ENCODE data around the gene NUDT3.

The NUDT3 gene

GRCh38 chr6:34310817-34311216 lies 81.7 kb downstream of the NUDT3 start:
- Histone ChIP-seq H3K4me1 (ENCODE audit: low read length) (peaks cover 12% of the 10 kb centered on the region), H3K27me3 (ENCODE audit: low read depth, low read length) (no peaks in the 10 kb centered on the region), H2AFZ (ENCODE audit: low read depth, low read length) (no peak overlapping the region), H3K36me3 (replicated peaks; ENCODE audit: low read depth, low read length) (no peaks in the 10 kb centered on the region), H3K4me3 (ENCODE audit: low read length) (no peak overlapping the region), H4K20me1 (ENCODE audit: insufficient read depth, low read length) (no peaks in the 10 kb centered on the region), H3K9ac (ENCODE audit: low read length) (no peak overlapping the region), H3K27ac (ENCODE audit: low read length) (no peak overlapping the region), H3K79me2 (ENCODE audit: low read length) (peaks cover 7% of the 10 kb centered on the region; the same call in 1 of the 2 replicates), H3K4me2 (ENCODE audit: low read length) (no peak overlapping the region), H3K9me3 (ENCODE audit: insufficient read depth, low read length) (no peaks in the 10 kb centered on the region)
- TF ChIP-seq EZH2phosphoT487 (IDR thresholded peaks at IDR 0.05; ENCODE audit: low read depth), result no peak

DNA sequence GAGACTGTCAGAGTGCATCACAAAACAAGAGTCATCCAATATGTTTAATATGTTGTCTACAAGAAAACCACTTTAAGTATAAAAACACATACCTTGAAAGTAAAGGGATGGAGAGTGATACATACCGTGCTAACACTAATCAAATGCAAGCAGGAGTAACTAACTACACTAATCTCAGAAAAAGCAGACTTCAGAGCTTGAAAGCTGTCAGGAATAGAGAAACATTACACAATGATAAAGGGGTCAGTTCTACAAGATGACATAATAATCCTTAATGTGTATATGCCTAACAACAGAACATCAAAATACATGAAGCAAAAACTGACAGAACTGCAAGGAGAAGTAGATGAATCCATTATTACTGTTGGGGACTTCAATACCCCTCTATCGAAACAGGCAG lies 84.0 kb downstream of the NUDT3 start:
- Histone ChIP-seq H3K4me3 (ENCODE audit: low read length) (no peak overlapping the region), H3K27me3 (ENCODE audit: low read depth, low read length) (no peaks in the 10 kb centered on the region), H3K27ac (ENCODE audit: low read length) (no peak overlapping the region), H3K9me3 (ENCODE audit: insufficient read depth, low read length) (no peaks in the 10 kb centered on the region), H4K20me1 (ENCODE audit: insufficient read depth, low read length) (no peaks in the 10 kb centered on the region), H3K9ac (ENCODE audit: low read length) (no peak overlapping the region), H3K36me3 (replicated peaks; ENCODE audit: low read depth, low read length) (no peaks in the 10 kb centered on the region), H3K4me1 (ENCODE audit: low read length) (no peaks in the 10 kb centered on the region), H3K79me2 (ENCODE audit: low read length) (no peaks in the 10 kb centered on the region; the same call in 1 of the 2 replicates), H2AFZ (ENCODE audit: low read depth, low read length) (no peak overlapping the region), H3K4me2 (ENCODE audit: low read length) (no peak overlapping the region)
- no peak for TF ChIP-seq EZH2phosphoT487 (IDR thresholded peaks at IDR 0.05; ENCODE audit: low read depth)
- TF ChIP-seq, protein P1, sequence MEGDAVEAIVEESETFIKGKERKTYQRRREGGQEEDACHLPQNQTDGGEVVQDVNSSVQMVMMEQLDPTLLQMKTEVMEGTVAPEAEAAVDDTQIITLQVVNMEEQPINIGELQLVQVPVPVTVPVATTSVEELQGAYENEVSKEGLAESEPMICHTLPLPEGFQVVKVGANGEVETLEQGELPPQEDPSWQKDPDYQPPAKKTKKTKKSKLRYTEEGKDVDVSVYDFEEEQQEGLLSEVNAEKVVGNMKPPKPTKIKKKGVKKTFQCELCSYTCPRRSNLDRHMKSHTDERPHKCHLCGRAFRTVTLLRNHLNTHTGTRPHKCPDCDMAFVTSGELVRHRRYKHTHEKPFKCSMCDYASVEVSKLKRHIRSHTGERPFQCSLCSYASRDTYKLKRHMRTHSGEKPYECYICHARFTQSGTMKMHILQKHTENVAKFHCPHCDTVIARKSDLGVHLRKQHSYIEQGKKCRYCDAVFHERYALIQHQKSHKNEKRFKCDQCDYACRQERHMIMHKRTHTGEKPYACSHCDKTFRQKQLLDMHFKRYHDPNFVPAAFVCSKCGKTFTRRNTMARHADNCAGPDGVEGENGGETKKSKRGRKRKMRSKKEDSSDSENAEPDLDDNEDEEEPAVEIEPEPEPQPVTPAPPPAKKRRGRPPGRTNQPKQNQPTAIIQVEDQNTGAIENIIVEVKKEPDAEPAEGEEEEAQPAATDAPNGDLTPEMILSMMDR (IDR thresholded peaks at IDR 0.05; ENCODE audit: low read depth, low read length), result no peak

DNA sequence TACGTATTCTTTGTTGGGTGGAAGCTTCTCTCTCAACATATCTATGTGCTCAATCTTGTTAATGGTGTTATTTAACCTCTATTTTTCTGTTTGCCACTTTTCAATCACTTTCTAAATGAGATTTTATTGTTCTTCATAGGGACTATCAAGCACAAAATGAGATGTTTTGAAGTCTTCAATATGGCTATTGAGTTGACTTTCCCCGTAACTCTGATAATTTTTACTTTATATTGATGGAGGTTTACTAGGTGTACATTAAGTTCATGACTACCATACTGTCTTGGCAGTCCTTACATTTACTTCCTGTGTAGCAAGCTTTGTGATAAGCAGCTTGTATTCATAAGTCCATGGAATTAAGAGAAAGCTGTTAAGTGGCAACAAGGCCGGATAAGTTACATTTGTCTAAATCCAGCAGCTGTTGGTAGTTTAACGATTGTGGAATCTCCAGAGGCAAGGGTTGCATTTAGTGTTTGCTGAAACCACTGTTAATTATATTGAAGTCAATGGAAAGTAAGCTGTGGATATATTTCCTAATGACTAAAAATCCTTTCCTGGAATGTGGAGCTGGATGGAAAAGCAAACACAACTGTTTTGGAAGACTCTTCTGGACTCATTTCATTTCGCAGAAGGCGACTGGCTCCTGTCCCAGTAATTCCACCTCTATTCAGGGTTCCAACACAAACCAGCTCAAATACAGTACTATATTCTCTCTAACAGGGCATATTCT lies 86.3 kb downstream of the NUDT3 start:
- Histone ChIP-seq H3K27me3 (ENCODE audit: low read depth, low read length) (no peaks in the 10 kb centered on the region), H3K9ac (ENCODE audit: low read length) (no peak overlapping the region), H3K4me2 (ENCODE audit: low read length) (no peak overlapping the region), H3K36me3 (replicated peaks; ENCODE audit: low read depth, low read length) (no peaks in the 10 kb centered on the region), H3K9me3 (ENCODE audit: insufficient read depth, low read length) (no peaks in the 10 kb centered on the region), H3K4me1 (ENCODE audit: low read length) (peaks cover 2% of the 10 kb centered on the region; the same call in 1 of the 2 replicates), H3K4me3 (ENCODE audit: low read length) (no peak overlapping the region), H2AFZ (ENCODE audit: low read depth, low read length) (no peak overlapping the region), H3K79me2 (ENCODE audit: low read length) (no peaks in the 10 kb centered on the region; the same call in 1 of the 2 replicates), H4K20me1 (ENCODE audit: insufficient read depth, low read length) (no peaks in the 10 kb centered on the region), H3K27ac (ENCODE audit: low read length) (no peak overlapping the region)
- no peak for TF ChIP-seq EZH2phosphoT487 (IDR thresholded peaks at IDR 0.05; ENCODE audit: low read depth)
- TF ChIP-seq, protein P1 (IDR thresholded peaks at IDR 0.05; ENCODE audit: low read depth, low read length), result no peak

DNA sequence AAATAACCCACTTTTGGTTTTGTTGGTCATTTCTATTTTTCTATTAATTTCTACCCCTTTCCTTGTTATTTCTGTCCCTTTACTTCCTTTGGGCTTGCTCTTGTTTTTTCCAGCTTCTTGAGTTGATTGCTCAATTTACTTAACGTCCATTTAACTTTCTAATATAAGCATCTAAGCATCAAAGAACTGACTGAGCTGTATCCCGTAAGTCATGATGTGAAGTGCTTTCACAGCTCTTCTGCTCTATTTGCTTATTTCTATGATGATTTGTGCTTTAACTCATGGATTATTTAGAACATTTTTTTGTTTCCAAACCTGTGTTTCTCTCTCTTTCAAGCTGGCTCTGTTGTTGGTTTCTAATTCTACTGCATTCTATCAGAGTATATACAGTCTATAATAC lies 87.0 kb downstream of the NUDT3 start:
- H3K36me3 ChIP-seq (replicated peaks; ENCODE audit: low read depth, low read length), result no peaks in the 10 kb centered on the region
- H2AFZ ChIP-seq (ENCODE audit: low read depth, low read length), result no peak overlapping the region
- H3K27me3 ChIP-seq (ENCODE audit: low read depth, low read length), result no peaks in the 10 kb centered on the region
- TF ChIP-seq EZH2phosphoT487 (IDR thresholded peaks at IDR 0.05; ENCODE audit: low read depth), result no peak
- TF ChIP-seq, protein P1 (IDR thresholded peaks at IDR 0.05; ENCODE audit: low read depth, low read length), result no peak
- no peak overlapping the region for H3K9ac ChIP-seq (ENCODE audit: low read length)
- no peak overlapping the region for H3K4me2 ChIP-seq (ENCODE audit: low read length)
- H3K79me2 ChIP-seq (ENCODE audit: low read length), result no peaks in the 10 kb centered on the region; the same call in 1 of the 2 replicates
- no peak overlapping the region for H3K4me3 ChIP-seq (ENCODE audit: low read length)
- no peaks in the 10 kb centered on the region for H4K20me1 ChIP-seq (ENCODE audit: insufficient read depth, low read length)
- H3K4me1 ChIP-seq (ENCODE audit: low read length), result peaks cover 8% of the 10 kb centered on the region
- no peaks in the 10 kb centered on the region for H3K9me3 ChIP-seq (ENCODE audit: insufficient read depth, low read length)
- H3K27ac ChIP-seq (ENCODE audit: low read length), result no peak overlapping the region

All from OCI-LY3 (cell line).